Measurements from ENCODE around the gene TMUB1.

GRCh38 chr7:151068069-151068773 is 15.1 kb downstream of the TMUB1 start:
- TF ChIP-seq POLR2A (IDR thresholded peaks at IDR 0.05; ENCODE audit: low read depth, low read length) (no peak), POLR2AphosphoS5 (IDR thresholded peaks at IDR 0.05; ENCODE audit: low read depth, low read length) (no peak), SPI1 (IDR thresholded peaks at IDR 0.05; ENCODE audit: low read depth, low read length) (no peak), TAF1 (IDR thresholded peaks at IDR 0.05; ENCODE audit: low read depth, low read length) (no peak), PAX5 (IDR thresholded peaks at IDR 0.05; ENCODE audit: insufficient read depth, low read length, severe bottlenecking) (no peak), POU2F2 (IDR thresholded peaks at IDR 0.05; ENCODE audit: low read depth, low read length) (no peak)
